GM19035 (cell line): ENCODE results near the gene UBE2J2.
A peak's percentile ranks its signal among the peaks of the same experiment; 100 is the strongest.

Source experiments
- ATAC-seq: cut with Tn5 transposase; IDR thresholded peaks from one replicate; pipeline ENCODE4 v1.9.1; 2021; ENCODE audit not compliant: unreplicated experiment

Gene UBE2J2

DNA sequence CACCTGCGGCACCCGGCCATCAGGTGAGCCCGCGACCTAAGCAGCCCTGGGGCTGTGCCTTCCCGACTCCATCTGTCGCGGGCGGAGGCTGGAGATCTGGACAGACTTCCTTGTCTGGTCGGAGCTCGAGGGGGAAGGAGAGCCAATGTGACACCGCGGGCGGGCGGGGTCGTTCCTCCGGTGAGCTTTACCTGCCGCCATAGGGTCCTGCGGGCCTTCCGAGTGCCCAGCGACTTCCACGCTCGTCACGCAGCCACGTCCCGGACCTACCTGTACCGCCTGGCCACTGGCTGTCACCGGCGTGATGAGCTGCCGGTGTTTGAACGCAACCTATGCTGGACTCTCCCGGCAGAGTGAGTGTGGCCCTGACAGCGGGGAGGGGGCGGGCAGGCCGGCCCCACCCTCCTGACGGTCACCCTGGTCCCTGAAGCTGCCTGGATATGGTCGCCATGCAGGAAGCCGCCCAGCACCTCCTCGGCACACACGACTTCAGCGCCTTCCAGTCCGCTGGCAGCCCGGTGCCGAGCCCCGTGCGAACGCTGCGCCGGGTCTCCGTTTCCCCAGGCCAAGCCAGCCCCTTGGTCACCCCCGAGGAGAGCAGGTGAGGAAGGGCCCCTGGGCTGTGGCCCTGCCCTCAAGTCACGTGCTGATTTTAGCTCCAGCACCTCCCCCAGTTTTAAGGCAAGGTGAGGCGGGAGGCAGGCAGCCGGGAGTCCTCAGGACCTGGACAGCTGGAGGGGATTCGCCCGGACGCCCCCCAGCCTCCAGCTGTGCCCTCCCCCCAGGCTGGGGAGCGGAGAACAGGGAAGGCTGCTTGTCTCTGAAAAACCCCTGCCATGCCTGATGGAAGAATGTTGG lies 35.8 kb upstream of the UBE2J2 start:
- ATAC-seq, result no peak

DNA sequence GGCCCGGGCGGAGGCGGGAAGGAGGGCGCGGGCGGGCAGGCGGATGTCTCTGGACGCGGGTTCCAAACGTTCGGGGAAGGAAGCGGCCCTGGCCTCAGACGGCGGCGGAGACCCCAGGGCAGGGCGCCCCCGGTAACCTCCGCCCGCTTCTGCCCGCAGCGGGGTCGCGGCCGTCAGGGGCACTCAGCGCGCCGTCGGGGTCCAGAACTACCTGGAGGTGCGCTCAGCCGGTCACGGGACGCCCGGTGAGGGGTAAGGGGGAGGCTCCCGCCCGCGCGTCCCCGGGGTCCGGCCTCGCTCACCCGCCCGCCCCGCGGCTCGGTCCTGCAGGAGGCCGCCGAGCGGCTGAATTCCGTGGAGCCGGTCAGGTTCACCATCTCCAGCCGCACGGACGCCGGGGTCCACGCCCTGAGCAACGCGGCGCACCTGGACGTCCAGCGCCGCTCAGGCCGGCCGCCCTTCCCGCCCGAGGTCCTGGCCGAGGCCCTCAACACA lies 35.1 kb upstream of the UBE2J2 start:
- no peak for ATAC-seq

DNA sequence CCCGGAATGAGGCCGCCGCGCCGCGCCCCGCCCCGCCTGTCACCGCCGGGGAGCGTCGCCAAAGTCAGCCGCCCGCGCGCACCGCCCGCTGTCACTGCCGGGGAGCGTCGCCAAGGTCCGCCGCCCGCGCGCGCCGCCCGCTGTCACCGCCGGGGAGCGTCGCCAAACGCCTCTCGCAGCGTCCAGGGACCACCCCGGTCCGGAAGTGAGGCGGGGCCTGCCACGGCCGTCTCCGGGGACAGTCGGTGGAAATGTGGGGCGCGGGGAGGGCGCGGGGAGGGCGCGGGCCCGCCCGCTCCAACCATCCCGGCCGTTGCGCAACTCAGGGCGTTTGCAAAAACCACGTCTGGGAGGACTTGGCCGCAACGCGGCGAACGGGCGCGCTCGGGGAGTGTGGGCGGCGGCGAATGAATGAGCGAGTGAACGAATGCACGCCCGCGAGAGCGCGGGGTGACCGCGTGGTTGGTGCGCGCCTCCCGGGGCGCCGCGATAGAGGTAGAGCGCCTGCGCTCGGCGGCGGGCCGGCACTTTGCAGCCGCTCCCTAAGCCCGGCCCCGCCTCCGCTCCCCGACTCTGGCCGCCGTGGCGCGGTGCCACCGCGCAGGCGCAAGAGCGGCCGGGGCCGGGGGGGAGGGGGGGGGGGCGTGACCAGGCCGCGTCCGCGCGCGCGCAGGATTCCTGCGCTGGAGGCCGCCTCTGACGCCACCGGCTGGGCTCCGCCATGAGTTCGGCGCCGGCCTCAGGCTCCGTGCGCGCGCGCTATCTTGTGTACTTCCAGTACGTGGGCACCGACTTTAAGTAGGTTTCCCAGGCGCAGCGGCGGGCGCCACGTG lies 34.5 kb upstream of the UBE2J2 start, which contains the start of the genes ACAP3 and PUSL1:
TSS of gene ACAP3 (minus strand) at position 8 of the 833 bp plus-strand sequence. CDS start 115 bp downstream, outside the sequence.
TSS of gene PUSL1 (plus strand) at position 675 of the 833 bp plus-strand sequence. CDS start at position 722, 47 bp downstream.
- peak; percentile 62 for ATAC-seq

DNA sequence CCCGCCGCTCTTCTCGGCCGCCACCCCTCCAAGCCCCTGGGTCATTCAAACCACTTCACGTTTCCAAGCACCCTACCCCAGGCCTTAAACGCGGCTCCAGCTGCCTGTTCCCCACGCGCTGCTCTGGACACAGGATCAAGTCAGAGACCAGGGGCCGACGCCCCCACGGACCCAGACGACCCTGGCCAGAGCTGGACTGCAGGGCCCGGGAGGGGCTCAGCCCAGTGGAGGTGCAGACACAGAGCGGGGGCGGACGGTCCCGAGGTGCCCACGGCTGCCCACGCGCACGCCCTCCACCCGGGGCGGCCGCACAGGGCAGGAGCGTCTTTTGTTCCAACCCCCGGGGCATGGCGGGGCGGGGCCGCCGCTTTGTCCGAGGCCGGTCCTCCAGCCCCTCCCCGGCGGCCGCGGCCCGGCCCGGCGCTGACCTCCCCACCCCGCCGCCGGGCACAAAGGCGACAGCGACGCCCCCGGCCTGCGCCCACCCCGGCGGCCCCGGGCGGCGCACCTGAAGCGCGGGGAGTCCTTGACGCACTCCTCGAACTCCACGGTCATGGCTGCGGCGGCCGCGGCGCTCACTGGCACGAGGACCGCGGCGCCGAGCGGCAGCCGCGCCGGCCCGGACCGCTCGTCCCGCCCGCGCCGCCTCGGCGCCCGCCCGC lies 33.7 kb upstream of the UBE2J2 start:
- peak; percentile 8 for ATAC-seq

DNA sequence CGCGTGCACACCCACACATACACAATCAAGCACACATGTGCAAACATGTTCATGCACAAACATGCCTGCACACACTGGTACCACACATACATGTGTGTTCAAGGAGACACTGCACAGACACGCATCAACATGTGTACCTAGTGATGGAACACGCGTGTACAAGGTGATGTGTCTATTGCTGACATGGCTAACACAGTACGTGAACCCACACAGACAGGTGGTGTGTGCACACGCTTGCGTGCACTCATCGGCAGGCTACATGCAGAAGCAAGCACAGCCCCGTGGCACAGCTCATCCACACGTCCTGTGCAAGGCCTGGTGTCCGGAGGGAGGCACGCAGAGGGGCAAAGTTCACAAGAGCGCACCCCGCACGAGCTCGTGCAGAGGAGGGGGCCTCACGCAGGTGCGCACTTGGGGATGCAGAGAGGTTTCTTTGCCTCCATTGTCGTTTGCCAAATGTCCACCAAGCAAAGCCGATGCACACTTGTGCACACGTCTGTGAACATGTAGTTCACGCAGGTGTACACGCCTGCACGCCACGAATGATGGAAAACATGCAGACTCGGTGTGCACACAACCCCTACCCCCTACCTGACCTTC lies 33.1 kb upstream of the UBE2J2 start:
- no peak for ATAC-seq

DNA sequence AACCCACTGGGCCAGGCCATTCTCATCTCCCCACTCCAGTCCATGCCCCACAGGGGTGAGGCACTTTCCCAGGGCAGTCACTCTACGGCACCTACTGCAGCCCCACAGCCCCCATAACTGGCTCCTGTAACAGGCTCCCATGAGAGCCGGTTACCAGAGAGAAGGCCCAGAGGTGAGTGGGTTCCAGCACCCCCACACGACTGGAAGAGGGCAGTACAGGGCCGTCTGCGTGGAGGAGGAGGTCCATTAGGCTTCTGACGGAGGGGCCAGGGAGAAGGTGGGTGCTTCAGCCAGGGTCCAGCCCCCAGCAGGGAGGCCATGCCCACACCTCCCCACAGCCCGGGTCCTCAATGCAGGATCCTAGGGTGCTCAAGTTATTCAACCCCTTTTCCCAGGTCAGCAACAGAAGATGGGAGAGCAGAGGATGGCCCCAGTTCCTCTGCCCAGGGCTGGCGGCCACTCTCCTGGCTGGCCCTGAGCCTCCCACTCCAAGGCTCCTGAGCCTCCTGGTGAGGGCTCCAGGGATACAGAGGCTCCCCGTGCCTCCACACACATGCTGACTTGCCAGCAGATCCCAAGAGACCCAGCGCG lies 32.5 kb upstream of the UBE2J2 start:
- ATAC-seq, result no peak

DNA sequence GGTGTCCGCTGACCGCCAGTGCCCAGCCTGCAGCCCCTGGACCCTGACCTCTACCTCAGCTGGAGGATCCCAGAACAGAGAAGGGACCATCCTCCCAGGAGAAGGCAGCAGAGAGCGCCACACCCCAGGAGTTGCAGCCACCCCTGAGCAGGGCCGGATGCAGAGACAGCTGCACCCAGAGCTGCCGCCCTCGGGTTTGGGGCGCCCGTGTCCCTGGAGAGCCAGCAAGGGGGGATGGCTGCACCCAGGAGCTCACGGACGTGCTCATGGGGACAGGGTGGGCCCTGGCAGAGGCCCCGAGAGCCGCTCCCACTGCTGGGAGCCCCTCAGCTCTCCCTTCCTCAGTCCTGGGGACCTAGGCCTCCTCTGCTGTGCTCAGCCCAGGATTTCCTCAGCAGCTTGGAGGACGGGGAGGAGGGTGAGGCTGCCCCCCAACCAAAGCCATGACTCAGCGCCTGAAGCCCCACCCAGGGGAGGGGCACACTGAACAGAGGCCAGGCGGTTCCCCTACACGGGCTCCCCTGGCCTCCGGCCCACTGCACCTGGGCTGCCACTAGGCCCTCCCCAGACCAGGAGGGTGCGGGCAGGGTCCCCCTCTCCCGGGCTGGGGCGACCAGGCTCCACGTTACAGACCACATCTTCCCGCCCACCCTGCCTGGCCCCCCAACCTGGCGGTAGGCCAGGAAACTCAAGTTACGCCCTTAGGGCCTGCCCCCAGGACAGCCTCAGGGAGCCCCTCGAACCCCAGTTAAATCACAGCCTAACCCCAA lies 31.8 kb upstream of the UBE2J2 start:
- no peak for ATAC-seq

DNA sequence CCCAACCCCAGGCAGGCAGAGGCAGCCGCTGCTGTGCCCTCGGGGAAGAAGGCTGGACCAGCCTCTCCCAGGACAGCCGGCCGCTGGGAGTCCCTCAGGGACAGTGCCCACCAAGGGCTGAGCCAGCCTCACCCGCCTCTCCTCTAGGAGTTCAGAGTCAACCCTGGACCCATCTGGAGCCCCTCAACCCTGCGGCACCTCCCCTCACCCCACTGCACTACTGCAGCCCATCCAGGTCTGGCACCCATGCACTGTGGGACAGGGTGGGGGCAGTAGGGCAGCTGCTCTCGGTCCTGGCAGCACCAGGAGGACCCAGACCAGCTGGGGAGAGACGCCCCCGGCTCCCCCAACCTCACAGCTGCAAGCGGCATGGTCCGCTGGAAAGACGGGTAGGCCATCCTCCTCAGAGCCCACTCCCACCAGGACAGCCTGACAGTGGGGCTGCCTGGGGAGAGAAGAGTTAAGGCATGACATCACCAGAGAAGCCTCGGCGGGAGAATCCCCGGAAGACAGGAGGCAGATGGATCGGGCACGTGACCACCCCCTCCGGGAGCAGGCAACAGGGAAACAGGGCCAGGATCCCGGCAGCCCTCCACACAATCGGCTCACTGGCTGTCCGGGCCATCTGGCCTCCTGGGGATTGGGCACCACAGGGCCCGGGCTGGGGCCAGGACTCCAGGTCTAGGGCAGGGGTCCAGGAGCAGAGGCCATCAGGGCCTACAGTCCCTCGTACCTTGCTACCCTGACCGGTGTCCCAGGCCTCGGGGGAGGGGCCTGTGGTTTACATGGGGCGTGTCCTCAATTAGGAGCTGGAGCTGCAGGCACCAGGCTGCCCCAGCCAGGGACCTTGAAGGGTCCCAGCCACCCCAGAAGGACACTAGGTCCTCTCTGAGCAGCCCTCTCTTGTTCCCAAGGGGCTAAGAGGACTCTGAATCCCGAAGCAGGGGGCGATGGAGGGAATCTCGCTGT lies 31.0 kb upstream of the UBE2J2 start:
- ATAC-seq, result no peak

DNA sequence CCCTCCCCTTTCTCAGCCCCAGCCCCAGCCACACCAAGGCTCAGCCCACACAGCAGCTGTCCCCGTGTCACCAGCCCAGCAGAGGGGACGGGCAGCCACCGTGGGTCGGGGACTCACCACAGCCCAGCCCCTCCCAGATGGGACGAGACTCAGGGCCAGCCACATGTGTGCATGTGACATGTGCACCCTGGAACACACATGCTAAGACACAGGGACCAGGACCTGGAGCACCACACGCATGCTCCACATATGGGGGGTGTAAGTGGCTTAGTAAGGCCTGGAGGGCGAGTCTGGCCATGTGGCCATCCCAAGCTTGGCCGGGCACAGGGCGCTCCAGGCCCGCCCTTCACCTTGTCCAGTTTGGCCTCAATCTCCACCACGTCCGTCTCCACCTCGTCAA lies 30.1 kb upstream of the UBE2J2 start:
- ATAC-seq, result no peak

DNA sequence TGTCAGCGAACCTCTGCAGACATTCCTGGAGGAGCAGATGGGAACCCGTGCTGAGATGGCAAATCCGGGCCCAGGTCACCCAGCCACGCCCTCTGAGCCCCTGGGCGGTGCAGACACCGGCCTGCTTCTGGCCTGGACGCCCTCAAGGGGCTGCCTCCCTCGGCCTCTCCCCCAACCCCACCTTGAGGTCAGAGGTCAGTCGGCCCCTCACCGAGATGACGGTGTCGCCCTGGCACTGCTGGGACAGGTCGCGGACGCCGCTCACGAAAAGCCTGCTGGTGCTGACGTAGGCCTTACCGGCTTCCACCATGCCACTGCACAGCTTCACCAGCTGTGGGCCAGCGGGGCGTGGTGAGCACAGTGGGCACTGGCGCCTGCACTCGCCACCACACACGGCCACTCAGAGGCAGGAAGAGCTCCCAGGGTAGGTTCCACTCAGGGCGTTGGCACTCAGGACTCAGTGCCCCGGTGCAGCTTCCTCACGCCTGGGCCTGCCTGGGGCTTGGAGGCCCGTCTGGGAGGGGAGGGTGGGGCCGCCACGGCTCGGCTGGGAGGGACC lies 29.4 kb upstream of the UBE2J2 start:
- no peak for ATAC-seq

DNA sequence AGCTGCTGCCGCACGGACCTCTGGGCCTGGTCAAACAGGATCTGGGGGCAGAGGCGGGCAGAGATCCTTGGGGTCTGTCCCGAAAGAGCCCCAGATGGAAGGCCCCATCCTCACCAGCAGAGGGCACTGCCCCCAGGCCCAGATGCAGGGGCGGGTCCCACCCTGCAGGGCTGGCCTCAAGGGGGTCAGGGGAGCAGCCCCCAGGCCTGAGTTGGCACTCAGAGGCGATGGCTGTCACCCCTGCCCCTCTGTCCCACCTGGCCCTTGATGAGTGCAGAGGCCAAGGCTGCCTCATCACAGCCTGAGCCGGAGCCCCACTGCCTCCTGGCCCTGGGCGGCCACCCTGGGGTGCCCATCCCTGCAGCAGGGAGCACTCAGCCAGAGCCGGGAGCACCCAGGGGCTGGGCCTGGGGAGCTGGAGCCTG lies 28.4 kb upstream of the UBE2J2 start:
- ATAC-seq, result no peak

DNA sequence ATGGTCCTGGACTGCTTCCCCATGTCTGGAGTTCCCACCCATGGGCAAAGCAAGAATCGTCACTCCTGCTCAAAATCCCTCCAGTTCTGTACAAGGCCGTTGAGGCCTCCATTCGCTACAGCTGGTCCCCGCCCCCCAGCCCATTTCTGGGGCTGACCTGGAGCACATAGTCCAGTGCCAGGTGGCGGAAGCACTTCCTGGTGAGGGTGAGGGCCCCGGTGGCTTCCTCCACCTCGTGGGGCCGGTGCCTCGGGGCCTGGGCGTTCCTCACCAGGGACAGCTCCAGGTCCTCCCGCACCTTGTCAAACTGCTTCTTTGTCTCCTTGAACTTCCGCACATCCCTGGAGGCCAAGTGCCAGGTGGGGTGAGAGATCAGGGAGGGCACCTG lies 26.7 kb upstream of the UBE2J2 start:
- no peak for ATAC-seq

DNA sequence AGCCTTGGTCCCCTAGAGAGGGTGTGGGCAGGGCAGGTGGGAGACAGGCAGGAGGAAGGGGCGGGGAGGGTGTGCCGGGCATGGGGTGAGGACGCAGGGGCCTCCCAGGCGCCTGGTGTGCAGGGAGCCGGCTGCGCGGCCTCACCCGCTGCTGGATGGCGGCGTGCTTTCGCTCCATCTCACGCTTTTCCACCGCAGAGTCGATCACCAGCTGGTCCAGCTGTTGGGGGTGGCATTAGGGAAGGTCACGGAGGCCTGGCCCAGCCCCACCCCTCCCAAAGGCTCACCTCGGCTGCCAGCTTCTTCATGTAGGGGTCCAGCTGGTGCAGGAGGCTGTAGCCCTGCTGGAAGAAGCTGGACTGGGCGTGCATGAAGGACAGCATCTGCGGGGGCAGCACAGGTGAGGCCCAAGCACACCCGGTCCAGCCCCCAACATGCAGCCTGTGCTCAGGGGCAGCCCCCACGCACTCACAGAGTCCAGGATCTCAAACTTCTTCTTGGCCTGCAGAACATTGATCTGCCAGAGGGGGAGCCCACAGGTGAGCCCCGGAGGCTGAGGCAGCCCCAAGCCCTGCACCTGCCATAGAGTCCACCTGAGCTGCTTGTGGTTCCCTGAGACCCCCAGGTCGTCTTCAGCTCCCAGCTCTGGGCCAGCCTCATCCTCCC lies 26.2 kb upstream of the UBE2J2 start:
- ATAC-seq, result no peak

DNA sequence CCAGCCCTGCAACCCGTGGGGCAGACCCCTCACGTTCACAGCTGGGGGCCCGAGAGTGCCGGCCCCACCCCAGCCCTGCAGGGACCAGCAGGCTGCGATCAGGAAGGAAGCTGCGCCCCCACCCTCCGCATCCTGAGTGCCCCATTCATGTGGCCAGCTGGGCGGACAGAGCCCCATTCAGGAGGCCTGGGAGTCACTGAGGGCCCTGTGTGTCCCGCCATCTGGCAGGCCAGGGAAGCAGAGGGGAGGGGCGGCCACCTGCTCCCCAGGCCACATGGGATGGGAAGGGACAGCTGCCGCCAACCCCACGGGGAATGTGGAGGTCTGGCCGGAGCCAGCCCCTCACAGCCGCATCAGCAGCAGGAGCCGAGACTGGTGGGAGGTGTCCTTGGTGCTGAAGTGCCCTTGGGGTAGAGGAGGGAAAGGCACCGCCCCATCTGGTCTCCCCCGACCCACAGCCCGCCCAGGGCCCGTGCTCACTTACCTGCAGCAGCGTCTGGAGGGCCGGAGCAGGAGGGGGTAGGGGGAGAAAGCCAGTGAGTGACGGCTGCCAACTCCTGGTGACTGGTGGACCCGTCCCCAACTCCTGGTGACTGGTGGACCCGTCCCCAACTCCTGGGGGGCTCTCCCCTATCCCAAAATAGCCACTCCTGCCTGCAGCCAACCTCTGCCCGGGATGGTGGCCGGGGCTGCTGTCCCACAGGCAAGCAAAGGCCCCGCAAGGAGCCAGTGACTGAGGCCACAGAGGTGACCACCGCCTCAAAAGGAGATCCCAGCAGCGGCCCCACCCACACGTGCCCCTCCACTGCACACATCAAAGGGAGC lies 25.4 kb upstream of the UBE2J2 start:
- no peak for ATAC-seq

DNA sequence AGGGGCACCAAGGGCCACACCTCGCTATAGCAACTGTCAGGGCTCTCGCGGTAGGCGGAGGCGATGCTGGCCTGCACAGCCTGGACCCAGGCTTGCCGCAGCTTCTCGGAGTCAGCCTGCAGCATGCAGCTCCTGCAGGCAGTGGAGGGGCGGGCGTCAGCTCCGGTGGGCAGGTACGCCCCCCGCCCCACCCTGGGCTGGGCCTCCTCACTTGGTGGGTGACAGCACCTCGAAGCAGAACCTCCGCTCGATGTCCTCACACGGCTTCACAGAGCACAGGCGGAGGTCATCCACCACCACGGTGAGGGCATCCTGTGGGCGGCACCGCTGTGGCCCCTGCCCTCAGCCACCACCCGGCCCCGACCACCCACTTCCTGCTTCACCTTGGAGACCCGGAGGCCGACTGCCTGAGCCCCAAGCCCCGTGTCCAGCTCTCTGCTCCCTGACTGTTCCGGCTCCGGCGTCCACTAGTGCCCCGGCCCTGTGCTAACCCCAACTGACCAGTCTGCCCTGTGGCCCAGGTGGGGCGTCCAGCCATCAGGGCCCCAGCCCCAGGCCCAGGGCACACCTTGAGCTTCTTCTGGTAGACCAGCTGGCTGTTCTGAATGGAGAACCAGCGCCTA lies 24.3 kb upstream of the UBE2J2 start:
- no peak for ATAC-seq
